Liver (tissue), 3 donors: ENCODE data around the gene RPL27A.

Experiments used
- EGR1 ChIP-seq, 2 donors: IDR thresholded peaks; 2 replicates each; pipeline ENCODE4 v1.6.1; 2016 to 2018; ENCODE audit warnings: antibody characterized with exemption in 2 of 2, low read depth in 2 of 2
- FOXA1 ChIP-seq: IDR thresholded peaks from 2 replicates; pipeline ENCODE4 v1.6.1; 2016; ENCODE audit warnings: antibody characterized with exemption
- FOXA2 ChIP-seq: IDR thresholded peaks from 2 replicates; pipeline ENCODE4 v1.6.1; 2016; ENCODE audit warnings: antibody characterized with exemption
- GABPA ChIP-seq, 2 donors: IDR thresholded peaks in 1 of 2; conservative IDR thresholded peaks in 1 of 2; 2 replicates each; pipeline ENCODE4 v1.6.1; 2016; ENCODE audit warnings: antibody characterized with exemption in 2 of 2, mild to moderate bottlenecking in 1 of 2, moderate library complexity in 1 of 2
- HNF4G ChIP-seq: IDR thresholded peaks from 2 replicates; pipeline ENCODE4 v1.6.1; 2016; ENCODE audit warnings: antibody characterized with exemption
- JUND ChIP-seq, 2 donors: IDR thresholded peaks; 2 replicates each; pipeline ENCODE4 v1.6.1; 2016; ENCODE audit warnings: antibody characterized with exemption in 2 of 2
- RAD21 ChIP-seq, 2 donors: IDR thresholded peaks; 2 replicates each; pipeline ENCODE4 v1.6.1; 2016; ENCODE audit warnings: antibody characterized with exemption in 2 of 2, mild to moderate bottlenecking in 2 of 2
- RXRA ChIP-seq, 2 donors: IDR thresholded peaks; 2 replicates each; pipeline ENCODE4 v1.6.1; 2017 to 2018; ENCODE audit warnings: antibody characterized with exemption in 2 of 2, mild to moderate bottlenecking in 1 of 2
- TAF1 ChIP-seq: conservative IDR thresholded peaks from 2 replicates; pipeline ENCODE4 v1.6.1; 2016; ENCODE audit warnings: antibody characterized with exemption, mild to moderate bottlenecking
- TF ChIP-seq, protein P1 (sequence below): fragments of 150-350 bp; IDR thresholded peaks from 2 replicates; pipeline ENCODE4 v1.5.1; 2017; ENCODE audit warnings: improper control_type of control experiment, low read depth, low read length; ENCODE audit not compliant: missing input control
- TF ChIP-seq, protein P2 (sequence below): IDR thresholded peaks from 2 replicates; pipeline ENCODE4 v1.6.1; 2016; ENCODE audit warnings: antibody characterized with exemption, mild to moderate bottlenecking
- TF ChIP-seq, protein P3 (sequence below): IDR thresholded peaks from 2 replicates; pipeline ENCODE4 v1.6.1; 2016; ENCODE audit warnings: antibody characterized with exemption
- TF ChIP-seq, protein P4 (sequence below): IDR thresholded peaks from 2 replicates; pipeline ENCODE4 v1.6.1; 2016; ENCODE audit warnings: antibody characterized with exemption
- TF ChIP-seq, protein P5 (sequence below): IDR thresholded peaks from 2 replicates; pipeline ENCODE4 v1.6.1; 2016; ENCODE audit warnings: antibody characterized with exemption
- donor health status: healthy.
- donor health status: healthy.

DNA sequence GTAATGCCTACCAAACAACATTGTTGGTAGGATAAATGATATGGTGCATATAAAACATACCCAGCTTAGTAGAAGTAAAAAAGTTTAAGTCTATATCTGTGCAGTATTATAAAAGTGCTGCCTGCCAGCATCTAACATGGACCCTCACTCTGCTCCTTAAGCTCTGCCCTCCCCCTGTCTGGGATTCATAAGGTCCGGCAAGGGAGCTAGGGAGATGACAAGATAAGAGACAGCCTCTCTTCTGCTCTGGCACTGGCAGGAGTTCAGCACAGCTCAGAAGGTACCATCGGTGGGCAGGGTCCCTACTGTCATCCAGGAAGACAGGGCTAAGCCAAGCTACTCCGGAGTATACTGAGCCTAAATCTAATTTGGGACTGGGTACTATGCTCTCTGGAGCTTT is 42.9 kb upstream of the RPL27A start:
- TF ChIP-seq JUND (IDR thresholded peaks at IDR 0.05): no peak
- no peak for TF ChIP-seq GABPA (IDR thresholded peaks at IDR 0.05 in 1 of 2, conservative IDR thresholded peaks at IDR 0.05 in 1 of 2)
- TF ChIP-seq, protein P1, sequence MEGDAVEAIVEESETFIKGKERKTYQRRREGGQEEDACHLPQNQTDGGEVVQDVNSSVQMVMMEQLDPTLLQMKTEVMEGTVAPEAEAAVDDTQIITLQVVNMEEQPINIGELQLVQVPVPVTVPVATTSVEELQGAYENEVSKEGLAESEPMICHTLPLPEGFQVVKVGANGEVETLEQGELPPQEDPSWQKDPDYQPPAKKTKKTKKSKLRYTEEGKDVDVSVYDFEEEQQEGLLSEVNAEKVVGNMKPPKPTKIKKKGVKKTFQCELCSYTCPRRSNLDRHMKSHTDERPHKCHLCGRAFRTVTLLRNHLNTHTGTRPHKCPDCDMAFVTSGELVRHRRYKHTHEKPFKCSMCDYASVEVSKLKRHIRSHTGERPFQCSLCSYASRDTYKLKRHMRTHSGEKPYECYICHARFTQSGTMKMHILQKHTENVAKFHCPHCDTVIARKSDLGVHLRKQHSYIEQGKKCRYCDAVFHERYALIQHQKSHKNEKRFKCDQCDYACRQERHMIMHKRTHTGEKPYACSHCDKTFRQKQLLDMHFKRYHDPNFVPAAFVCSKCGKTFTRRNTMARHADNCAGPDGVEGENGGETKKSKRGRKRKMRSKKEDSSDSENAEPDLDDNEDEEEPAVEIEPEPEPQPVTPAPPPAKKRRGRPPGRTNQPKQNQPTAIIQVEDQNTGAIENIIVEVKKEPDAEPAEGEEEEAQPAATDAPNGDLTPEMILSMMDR: no peak
- TF ChIP-seq, protein P2, sequence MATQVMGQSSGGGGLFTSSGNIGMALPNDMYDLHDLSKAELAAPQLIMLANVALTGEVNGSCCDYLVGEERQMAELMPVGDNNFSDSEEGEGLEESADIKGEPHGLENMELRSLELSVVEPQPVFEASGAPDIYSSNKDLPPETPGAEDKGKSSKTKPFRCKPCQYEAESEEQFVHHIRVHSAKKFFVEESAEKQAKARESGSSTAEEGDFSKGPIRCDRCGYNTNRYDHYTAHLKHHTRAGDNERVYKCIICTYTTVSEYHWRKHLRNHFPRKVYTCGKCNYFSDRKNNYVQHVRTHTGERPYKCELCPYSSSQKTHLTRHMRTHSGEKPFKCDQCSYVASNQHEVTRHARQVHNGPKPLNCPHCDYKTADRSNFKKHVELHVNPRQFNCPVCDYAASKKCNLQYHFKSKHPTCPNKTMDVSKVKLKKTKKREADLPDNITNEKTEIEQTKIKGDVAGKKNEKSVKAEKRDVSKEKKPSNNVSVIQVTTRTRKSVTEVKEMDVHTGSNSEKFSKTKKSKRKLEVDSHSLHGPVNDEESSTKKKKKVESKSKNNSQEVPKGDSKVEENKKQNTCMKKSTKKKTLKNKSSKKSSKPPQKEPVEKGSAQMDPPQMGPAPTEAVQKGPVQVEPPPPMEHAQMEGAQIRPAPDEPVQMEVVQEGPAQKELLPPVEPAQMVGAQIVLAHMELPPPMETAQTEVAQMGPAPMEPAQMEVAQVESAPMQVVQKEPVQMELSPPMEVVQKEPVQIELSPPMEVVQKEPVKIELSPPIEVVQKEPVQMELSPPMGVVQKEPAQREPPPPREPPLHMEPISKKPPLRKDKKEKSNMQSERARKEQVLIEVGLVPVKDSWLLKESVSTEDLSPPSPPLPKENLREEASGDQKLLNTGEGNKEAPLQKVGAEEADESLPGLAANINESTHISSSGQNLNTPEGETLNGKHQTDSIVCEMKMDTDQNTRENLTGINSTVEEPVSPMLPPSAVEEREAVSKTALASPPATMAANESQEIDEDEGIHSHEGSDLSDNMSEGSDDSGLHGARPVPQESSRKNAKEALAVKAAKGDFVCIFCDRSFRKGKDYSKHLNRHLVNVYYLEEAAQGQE: no peak
- TF ChIP-seq, protein P3, sequence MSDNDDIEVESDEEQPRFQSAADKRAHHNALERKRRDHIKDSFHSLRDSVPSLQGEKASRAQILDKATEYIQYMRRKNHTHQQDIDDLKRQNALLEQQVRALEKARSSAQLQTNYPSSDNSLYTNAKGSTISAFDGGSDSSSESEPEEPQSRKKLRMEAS: no peak
- TF ChIP-seq, protein P4, sequence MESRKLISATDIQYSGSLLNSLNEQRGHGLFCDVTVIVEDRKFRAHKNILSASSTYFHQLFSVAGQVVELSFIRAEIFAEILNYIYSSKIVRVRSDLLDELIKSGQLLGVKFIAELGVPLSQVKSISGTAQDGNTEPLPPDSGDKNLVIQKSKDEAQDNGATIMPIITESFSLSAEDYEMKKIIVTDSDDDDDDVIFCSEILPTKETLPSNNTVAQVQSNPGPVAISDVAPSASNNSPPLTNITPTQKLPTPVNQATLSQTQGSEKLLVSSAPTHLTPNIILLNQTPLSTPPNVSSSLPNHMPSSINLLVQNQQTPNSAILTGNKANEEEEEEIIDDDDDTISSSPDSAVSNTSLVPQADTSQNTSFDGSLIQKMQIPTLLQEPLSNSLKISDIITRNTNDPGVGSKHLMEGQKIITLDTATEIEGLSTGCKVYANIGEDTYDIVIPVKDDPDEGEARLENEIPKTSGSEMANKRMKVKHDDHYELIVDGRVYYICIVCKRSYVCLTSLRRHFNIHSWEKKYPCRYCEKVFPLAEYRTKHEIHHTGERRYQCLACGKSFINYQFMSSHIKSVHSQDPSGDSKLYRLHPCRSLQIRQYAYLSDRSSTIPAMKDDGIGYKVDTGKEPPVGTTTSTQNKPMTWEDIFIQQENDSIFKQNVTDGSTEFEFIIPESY: no peak
- no peak for TF ChIP-seq HNF4G
- TF ChIP-seq TAF1: no peak
- TF ChIP-seq, protein P5, sequence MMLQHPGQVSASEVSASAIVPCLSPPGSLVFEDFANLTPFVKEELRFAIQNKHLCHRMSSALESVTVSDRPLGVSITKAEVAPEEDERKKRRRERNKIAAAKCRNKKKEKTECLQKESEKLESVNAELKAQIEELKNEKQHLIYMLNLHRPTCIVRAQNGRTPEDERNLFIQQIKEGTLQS: no peak
- TF ChIP-seq FOXA1: no peak
- TF ChIP-seq EGR1 (IDR thresholded peaks at IDR 0.05; ENCODE audit: low read depth in 2 of 2): no peak
- no peak for TF ChIP-seq FOXA2
- TF ChIP-seq RXRA (IDR thresholded peaks at IDR 0.05): no peak
- TF ChIP-seq RAD21 (IDR thresholded peaks at IDR 0.05): no peak
